Midbrain (tissue), 1 donor: Measurements from ENCODE around the gene ADAMTS14.

Experiments used
- DNase-seq: peaks from one replicate; lab custom pipeline; 2025; lab: John Stamatoyannopoulos, UW

Gene ADAMTS14

GRCh38 chr10:70695241-70696030 is 23.1 kb downstream of the ADAMTS14 start:
- DNase-seq = no peak

GRCh38 chr10:70698211-70698610 is 25.9 kb downstream of the ADAMTS14 start:
- no peak for DNase-seq

DNA sequence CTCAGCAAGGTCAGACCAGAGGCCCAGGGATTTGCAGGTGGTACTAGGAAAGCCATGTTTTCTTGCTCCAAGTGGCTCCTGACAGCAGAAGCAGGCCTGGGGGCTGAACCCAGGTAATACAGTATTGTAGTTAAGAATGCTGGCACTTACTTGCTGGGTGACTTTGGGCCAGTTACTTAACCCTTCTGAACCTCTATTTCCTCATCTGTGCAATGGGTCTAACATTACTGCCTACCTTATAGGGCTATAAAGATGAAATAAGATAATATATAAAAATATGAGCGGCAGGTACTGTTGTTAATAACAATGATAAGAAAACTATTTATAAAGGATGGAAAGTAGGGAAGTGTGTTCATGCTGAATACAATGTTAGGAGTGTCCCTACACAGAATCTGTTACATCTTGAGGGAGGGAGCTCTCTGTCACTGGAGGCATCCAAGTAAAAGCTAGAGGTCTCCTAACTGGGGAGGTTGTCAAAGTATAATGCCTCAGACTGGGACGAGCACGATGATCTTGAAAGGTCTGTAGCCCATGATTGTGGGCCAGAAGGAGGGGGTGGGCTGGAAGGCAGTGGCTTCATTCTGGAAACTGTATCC is 26.9 kb downstream of the ADAMTS14 start:
- no peak for DNase-seq

DNA sequence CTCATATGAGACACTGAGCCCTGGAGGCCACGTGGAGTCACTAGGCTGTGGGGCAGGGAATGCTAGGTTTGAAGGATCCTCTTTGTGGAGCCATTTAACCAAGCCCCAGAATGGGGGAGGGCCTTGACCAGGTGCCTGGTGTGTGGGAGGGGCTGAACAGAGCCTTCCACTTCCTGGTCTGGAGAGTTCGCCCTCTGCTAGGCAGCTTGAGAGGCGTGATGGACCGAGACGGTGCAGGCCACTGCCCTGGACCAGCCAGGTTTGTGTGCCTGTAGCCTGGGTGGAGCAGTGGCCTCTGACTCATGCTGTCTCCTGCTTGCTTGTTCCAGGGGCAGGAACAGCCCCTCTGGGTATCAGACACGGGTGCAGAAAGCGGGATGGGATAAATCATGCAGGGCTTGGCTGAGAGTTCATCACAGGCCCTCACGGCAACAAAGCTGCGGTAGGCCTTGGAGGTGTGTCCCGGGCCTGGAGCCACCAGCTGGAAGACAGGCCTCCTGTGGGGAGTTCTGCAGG is 27.4 kb downstream of the ADAMTS14 start:
- DNase-seq = no peak

GRCh38 chr10:70702190-70702763 is 30.0 kb downstream of the ADAMTS14 start:
- DNase-seq = no peak

DNA sequence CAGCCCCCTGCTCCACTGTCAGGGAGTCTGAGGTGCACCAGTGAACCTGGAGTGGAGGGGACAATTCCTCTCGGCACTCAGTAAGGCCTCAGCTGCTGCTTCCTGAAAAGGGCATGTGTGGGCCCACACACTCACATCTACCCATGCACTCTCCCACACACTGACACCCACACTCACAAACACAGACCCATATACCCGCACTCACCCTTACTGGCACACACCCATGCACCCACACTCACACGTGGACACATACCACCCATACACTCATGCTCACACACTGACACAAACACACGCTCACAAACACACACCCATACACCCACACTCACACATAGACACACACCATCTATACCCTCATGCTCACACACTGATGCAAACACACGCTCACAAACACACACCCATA is 31.9 kb downstream of the ADAMTS14 start:
- no peak for DNase-seq

- no peak for DNase-seq
Measured at GRCh38 chr10:70705121-70705861, 33.0 kb downstream of the ADAMTS14 start.

GRCh38 chr10:70711177-70711576 is 38.9 kb downstream of the ADAMTS14 start:
- DNase-seq = no peak

DNA sequence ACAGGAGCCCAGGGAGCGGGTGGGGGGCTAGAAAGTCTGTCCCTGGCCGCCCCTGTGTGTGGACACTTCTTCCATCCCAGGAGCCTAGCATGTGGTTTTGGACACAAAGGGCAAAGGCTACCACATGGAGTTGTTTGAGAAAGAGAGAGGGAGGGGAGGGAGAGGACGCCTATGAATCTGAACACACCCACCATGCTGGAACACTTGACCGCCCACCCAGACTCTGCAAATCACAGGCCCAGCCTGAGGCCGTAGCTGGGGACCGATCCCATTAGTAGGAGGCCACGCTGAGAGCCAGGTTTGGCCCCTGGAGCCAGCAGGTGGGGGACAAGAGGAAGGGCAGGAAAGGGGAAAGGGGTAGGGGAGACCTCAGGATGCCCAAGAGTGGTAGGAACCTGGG is 39.6 kb downstream of the ADAMTS14 start:
- no peak for DNase-seq

- DNase-seq = peak; percentile 22
Measured at GRCh38 chr10:70714245-70714644, 41.9 kb downstream of the ADAMTS14 start.

GRCh38 chr10:70714951-70715350 is 42.6 kb downstream of the ADAMTS14 start:
- no peak for DNase-seq

GRCh38 chr10:70715853-70716795 is 43.8 kb downstream of the ADAMTS14 start:
- no peak for DNase-seq

DNA sequence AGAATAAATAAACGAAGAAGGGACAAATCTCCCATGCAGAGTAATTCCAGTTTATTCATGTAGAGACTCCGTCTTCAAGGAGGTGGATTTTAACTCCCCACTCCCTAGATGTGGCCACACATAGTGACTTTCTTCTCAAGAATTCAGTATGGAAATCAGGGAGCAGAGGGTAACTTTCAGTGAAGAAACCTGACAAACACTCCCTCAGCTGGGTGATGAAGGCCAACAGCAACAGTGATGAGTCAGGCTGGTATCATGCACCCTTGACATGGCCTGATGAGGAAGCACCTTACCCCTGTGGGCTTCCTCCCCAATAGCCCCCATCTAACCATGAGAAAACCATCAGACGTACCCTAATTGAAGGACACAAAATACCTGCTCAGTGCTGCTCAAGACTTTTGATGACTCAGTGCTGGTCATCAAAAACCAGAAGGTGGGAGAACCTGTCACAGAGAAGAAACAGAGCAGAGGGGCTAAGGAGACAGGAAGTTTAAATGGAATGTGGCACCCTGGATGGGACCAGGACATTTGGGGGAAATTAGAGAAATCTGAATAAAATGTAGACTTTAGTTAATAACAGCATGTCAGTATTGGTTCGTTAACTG is 50.6 kb downstream of the ADAMTS14 start:
- DNase-seq = no peak

DNA sequence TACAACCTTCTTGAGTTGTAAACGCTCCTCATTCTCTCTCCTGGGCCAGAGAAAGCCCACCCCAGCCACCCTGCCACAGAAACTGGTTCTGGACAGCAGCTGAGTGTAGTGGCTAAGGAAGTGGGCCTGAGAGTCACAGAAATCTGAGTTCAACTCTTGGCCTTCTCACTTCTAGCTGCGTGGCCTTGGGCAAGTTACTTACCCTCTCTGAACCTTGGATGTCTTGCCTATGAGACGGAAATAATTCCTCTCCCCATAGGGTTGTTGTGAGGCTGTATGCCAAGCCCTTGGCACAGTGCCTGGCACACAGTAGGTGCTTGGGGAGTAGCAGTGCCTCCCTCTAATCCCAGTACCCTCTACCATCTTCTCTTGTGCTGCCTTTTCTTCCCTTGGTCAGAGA is 51.5 kb downstream of the ADAMTS14 start:
- DNase-seq = no peak

DNA sequence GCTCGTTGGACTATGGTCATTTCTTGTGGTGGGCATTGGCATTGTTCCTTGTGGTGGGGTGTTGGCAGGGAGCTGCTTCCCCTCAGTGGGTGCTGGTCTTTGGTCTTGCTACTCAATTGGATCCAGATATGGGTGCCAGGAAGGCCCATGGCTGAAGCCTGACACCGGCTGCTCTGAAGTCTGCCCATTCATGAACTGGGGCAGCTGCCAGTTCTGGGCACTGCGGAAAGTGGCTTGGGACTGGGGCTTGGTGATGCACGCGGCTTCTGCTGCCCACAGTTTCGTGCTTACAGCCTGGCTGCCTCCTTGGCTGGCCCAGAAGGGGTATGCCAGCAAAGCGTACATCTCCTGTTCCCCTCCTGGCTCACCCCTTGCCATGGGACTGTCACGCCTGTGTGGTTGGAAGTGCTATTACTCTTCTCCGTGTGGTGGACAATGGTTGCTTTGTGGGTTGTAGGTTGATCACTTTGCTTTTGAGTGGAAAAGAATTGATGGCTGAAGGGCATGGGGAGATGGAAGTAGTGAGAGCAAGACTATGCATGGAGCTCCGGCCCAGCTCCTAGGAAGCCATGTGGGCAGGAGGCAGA is 54.7 kb downstream of the ADAMTS14 start:
- DNase-seq = peak; percentile 56

GRCh38 chr10:70728328-70728727 is 56.0 kb downstream of the ADAMTS14 start:
- no peak for DNase-seq

DNA sequence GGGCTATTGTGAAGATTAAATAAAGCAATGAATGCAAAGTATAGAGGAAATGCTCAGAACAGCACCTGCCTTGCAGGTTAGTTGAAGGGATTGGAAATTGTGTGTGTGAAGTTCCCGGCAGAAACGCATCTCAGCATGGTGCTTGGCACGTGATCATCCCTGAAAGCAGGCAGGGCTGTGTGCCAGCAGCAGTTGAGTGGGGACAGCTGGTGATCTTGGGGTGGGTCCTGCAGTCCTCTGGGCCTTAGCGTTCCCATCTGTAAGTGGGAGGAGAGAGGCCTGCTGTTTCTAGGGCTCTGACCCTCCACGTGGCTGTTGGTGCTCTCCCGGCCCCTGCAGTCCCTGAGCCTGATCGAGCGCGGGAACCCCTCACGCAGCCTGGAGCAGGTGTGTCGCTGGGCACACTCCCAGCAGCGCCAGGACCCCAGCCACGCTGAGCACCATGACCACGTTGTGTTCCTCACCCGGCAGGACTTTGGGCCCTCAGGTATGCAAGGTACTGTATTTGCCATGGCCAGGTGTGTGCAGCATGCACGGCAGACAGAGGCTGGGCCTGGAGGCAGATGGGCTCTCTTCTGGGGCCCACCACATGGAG is 57.6 kb downstream of the ADAMTS14 start:
- DNase-seq = peak; percentile 2

- no peak for DNase-seq
Measured at GRCh38 chr10:70730955-70731354, 58.6 kb downstream of the ADAMTS14 start.

DNA sequence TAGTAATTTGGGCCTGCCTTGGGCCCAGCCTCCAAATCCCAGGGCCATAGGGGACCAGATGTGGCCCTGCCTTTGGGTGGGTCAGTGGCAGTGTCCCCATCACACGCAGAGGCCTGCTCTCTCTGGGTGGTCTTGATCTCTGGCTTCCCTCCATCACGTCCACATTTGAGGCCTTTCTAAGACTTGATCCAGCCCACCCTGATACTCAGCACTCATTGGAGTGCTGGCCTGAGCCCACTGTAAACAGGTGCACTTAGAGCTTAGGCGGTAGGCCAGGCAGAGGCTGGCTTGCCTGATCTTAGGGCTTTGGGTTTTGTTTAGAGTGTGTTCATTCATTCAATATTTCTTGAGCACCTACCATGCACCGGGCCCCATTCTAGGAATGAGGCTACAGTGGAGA is 60.3 kb downstream of the ADAMTS14 start:
- no peak for DNase-seq

DNA sequence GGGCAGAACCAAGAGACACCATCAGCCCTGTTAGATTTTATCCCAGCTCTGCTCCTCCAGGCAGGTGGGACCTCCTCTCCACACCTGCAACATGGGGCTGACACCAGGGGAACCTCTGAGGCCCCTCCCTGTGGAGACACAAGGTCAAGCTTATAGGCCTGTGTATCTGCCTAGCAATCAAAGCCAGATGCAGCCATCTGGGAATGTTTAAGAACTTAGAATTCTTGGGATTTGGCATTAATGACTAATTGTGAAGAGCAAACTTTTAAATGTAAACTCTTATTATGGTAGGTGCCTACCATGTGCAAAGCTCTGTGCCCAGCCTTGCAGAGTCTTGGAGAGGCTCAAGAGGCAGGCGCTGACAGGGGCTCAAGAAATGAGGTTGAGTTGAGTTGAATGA is 60.7 kb downstream of the ADAMTS14 start:
- DNase-seq = no peak
